Fibroblast of villous mesenchyme (primary cell): ENCODE results near the gene DEDD. TPM values are rescaled to one million over a fixed set of nuclear protein-coding genes. Genes with fewer than 3 reads are reported as not detected.

Experiments used
- DNase-seq: peaks from one replicate; pipeline ENCODE4 v3.0.0-alpha.2; 2010; ENCODE audit warnings: low read depth
- H3K4me3 ChIP-seq: 2 replicates; pipeline ENCODE4 v1.5.1; 2011; ENCODE audit warnings: low read depth, mild to moderate bottlenecking, low read length
- total RNA-seq: library from RNA; depleted of rRNA; stranded (reverse); fragments of >200 nt; gene quantifications from 2 replicates; pipeline ENCODE4 v1.2.3, GENCODE V29; 2012
- TF ChIP-seq, protein P1 (sequence below): IDR thresholded peaks from 2 replicates; pipeline ENCODE4 v1.5.1; 2012; ENCODE audit warnings: low read depth, mild to moderate bottlenecking, low read length; ENCODE audit not compliant: insufficient read depth

The DEDD gene
- total RNA-seq, 1 donor = 27.6 TPM

DNA sequence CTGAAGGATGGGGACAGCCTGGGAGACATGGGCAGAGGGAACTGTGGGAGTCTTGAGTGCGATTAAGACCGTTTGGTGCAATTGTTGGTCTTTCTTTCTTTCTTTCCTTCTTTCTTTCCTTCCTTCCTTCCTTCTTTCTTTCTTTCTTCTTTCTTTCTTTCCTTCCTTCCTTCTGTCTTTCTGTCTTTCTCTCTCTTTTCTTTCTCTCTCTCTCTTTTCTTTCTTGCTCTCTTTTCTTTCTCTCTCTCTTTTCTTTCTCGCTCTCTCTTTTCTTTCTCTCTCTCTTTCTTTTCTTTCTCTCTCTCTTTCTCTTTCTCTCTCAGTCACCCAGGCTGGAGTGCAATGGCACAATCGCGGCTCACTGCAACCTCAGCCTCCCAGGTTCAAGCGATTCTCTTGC lies 37.2 kb downstream of the DEDD start:
- no peak for DNase-seq
- TF ChIP-seq, protein P1, sequence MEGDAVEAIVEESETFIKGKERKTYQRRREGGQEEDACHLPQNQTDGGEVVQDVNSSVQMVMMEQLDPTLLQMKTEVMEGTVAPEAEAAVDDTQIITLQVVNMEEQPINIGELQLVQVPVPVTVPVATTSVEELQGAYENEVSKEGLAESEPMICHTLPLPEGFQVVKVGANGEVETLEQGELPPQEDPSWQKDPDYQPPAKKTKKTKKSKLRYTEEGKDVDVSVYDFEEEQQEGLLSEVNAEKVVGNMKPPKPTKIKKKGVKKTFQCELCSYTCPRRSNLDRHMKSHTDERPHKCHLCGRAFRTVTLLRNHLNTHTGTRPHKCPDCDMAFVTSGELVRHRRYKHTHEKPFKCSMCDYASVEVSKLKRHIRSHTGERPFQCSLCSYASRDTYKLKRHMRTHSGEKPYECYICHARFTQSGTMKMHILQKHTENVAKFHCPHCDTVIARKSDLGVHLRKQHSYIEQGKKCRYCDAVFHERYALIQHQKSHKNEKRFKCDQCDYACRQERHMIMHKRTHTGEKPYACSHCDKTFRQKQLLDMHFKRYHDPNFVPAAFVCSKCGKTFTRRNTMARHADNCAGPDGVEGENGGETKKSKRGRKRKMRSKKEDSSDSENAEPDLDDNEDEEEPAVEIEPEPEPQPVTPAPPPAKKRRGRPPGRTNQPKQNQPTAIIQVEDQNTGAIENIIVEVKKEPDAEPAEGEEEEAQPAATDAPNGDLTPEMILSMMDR = no peak
- no peak overlapping the region for H3K4me3 ChIP-seq

DNA sequence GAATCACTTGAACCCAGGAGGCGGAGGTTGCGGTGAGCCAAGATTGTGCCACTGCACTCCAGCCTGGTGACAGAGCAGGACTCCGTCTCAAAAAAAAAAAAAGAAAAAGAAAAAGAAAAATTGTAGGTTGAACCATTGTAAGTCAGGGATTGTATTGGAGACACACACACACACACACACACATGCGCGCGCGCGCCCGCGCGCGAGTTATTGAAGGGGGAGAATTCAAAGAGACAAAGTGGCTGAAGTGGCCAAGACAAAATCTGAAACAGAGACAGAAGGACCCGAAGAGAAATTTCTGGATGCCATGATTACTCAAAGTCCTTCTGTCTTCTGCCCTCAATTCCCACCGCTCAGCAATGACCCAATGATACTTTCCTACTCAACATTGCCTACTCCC lies 38.0 kb downstream of the DEDD start:
- no peak for DNase-seq
- TF ChIP-seq, protein P1 = no peak

DNA sequence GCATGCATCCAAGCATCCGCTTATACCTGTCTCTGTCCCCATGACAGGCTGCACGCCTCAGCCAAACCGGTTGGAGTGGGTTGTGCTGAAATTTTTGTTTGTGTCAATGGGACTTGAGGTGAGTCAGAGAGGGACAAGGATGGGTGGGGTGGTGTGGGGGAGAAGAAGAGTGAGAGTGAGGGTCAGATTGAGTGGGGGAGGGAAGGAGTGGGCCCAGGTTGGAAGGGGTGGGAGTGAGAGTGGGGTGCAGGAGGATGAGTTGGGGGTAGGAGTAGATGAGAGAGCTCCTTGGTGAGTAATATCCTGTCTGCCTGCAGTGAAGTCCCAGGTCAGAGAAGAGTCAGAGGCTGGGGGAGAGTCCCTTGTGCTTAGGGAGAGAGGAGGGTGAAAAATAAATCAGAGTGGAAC lies 39.8 kb downstream of the DEDD start:
- no peak overlapping the region for H3K4me3 ChIP-seq
- TF ChIP-seq, protein P1 = no peak
- DNase-seq = no peak

More for the DNA sequence above, 38.0 kb downstream of the DEDD start:
- H3K4me3 ChIP-seq = no peak overlapping the region

DNA sequence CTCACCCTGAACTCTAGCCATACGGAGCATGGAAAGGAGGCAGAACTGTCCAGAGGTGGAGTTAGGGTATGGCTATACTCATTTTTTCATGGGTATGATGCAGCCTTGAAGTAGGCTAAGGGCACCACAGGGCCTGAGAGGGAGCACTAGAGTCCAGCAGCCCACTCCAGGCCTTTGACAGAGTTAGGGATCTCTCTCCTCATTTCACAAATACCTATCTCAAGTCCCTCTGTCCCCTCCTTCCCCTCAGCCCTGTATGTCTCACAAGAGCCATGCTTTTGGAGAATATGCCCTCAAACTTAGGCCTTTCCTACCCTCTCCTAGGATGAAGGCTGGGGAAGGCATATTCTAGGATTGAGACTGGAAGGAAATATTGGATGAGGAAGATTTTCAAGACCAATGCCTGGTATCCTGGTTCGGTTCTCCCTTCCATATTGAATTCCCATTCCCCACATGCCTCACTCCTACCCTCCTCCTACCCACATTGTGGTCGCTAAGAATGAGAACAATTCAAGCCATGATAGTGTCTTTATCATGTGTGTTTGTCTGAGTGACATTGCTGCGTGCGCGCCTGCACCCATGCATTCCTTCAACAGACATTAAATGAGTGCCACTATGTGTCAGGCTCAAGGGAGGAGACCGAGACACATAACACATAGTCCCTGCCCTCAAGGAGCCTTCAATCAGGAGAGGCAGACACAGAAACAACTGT lies 40.5 kb downstream of the DEDD start:
- H3K4me3 ChIP-seq = no peak overlapping the region
- TF ChIP-seq, protein P1 = no peak
- no peak for DNase-seq

DNA sequence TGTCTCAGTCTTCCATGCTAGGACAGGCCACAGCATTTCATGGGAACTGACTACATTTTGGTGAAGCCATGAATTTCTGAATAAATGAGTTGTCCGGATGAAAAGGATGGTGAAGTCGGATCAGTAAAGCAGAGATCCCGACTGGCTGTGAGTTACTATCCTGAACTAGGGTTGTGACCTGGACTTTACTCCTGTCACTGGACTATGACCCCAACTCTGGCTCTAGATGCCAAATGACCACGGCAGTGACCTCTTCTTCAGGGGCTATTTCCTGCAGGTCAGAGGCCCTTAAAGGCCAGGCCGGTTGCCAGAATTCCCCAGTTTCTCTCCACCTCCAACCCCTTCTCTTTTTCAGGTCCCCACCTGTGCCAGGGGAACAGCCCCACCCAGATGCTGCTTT lies 41.4 kb downstream of the DEDD start:
- TF ChIP-seq, protein P1 = no peak
- H3K4me3 ChIP-seq = no peak overlapping the region
- DNase-seq = no peak

DNA sequence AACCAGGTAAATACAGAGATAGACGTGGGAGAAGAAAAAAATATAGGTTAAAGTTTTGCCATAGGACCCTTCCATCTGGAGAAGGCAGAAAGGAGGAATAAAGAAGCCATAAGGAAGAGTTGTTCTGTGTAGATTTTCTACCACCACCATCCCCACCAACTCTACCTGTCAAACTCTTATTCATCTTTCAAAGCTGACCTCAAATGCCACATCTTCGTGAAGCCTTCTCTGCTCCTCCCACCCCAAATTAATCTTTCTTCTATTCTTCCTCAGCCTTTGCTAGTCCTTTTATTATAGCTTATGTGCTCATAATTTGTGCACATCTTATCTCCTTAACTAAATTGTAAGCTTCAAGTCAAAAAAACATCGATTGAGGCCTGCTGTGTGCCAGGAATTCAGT lies 41.9 kb downstream of the DEDD start:
- no peak overlapping the region for H3K4me3 ChIP-seq
- TF ChIP-seq, protein P1 = no peak
- no peak for DNase-seq

DNA sequence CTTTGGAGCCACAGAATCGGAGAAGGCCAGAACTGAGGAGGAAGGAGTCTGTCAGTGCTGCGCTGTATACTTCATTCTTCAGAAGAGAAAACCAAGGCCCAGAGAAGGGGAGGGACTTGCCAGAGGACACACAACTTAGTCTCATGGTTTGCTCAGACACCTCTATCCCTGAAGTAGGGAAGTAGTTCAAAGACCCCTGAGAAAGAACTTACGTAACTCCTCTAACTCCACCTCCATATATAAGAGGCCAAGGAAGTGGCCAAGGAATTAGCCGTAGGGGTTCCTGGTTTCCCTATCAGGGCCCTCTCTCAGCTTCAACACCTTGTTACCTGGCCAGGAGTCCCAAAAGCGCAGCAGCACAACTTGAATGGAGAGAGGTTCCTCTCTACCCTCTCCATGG lies 42.5 kb downstream of the DEDD start:
- TF ChIP-seq, protein P1 = no peak
- DNase-seq = no peak
- no peak overlapping the region for H3K4me3 ChIP-seq
